GM19452 (cell line): ENCODE measurements around the gene CASTOR1.
A peak's percentile ranks its signal among the peaks of the same experiment; 100 is the strongest.

Experiments used
- ATAC-seq: cut with Tn5 transposase; IDR thresholded peaks from one replicate; pipeline ENCODE4 v1.9.1; 2021; ENCODE audit not compliant: unreplicated experiment

Gene CASTOR1

DNA sequence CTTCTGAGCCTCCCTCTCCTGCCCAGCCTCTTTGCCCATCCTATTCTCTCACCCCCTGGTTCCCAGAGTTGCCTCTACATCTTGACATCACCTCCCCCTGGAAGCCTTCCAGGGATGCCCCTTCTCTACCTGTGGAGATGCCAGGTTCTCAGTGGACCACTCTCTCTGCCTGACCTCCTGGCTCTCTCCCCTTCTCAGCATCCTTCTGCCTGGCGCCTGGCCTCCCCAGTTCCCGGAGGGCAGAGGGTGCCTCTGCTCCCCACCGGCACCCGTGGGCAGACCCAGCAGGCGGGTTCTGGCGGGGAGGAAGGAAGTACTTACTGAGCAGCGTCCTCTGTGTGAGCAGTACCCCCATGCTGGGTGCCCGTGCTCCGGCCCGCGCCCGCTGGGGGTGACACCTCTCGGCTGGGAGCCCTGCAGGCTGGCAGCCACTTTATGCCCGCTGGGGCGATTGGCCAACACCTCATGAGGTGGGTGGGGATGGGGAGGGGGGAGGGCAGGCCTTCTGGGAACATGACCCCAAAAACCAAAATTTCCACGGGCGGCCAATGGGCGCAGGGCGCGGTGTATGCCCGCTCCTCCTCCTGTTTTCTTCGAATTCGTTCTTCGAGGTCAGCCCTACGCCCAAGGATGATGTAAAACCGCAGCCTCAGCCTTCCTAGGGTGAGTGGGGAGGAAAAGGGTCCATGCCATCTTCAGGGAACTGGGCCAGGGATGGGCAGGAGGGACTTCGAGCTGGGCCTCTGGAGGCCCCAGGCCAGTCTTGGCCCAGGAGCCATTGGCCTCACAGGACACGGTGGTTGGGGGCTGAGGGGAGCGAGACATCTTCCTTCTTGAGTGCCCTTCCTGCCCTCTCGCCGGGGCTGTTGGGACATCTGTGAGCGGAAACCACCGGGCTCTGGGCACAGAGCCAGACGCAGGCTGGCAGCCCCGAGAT lies 22.6 kb downstream of the CASTOR1 start, which contains the start of gene OSM:
TSS of gene OSM (minus strand) at position 407 of the 937 bp plus-strand sequence. CDS start at position 355, 52 bp downstream.
- ATAC-seq: no peak

DNA sequence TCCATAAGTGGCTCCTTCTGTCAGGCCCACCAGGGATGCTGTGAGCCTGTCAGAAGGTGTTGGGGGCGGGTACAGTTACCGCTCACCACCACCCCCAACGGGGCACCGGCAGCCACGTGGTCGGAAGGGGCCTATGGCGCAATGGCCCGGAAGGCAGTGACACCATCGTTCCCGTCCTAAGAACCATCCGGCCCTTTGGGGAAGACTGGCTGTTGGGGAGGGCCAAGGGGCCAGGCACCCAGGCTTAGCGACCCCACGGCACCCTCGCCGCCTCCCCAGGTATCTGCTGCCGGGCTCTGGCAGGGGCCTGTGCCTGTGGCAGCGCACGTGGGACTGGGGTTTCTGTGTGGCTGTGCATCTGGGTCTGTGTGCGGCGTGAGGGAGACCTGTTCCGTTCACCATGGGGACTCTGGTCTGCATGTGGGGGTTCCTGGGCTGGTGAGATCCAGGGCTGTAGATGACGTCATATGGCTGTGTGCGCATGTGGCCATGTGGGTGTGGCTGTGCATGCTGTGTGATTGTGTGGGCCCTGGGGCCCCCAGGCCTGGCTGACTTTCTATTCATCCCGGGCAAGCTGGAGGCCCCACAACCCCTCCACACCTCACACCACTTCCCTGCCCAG lies 23.4 kb downstream of the CASTOR1 start:
- peak; percentile 65 for ATAC-seq

DNA sequence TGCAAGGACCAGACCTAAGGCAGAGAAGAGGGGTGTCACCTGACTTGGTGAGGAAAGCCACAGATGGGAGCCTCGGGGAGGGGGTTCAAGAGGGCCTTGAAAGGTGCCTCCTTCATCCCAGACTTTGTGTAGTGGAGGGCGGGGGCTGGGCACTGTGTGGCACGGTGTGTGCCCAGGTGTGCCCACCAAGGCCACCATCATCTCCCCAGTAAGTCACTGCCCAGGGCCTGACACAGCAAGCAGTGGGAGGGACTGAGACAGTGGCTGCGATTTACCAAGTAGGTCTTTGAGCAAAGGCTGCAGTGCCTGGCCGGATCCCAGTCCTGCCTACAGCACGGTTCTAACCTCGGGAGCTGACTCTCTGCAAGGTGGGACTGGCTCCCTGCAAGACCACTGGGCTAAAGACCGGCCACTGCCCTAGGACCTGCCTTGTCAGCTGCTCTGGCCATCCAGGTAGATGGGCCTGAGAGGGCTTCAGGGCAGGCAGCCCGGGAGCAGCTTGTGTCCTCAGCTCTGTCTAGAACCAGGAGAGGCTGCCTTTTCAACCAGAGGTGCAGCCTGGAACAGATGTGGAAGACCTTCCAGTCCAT lies 24.1 kb downstream of the CASTOR1 start:
- no peak for ATAC-seq

GRCh38 chr22:30263883-30264282 lies 25.4 kb downstream of the CASTOR1 start:
- ATAC-seq: no peak

GRCh38 chr22:30262917-30263741 lies 26.2 kb downstream of the CASTOR1 start:
- ATAC-seq: no peak

DNA sequence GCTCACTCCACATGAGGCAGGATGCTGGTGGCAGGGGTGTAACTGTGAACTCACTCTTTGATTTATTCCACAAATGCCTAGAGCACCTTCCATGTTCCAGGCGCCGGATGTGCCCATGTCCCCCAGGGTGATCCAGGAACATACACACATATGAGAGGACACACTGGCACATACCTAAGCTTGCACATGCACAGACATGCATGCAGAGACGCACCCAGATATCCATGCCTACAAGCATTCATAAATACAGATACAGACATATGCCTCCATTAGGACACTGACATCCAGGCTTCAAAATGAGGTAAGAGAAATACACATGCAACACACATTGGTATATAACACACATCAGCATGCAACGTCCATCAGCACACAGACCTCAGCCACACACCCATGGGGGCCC lies 27.2 kb downstream of the CASTOR1 start:
- no peak for ATAC-seq

- no peak for ATAC-seq
Observed at GRCh38 chr22:30261134-30261533, 28.2 kb downstream of the CASTOR1 start.

DNA sequence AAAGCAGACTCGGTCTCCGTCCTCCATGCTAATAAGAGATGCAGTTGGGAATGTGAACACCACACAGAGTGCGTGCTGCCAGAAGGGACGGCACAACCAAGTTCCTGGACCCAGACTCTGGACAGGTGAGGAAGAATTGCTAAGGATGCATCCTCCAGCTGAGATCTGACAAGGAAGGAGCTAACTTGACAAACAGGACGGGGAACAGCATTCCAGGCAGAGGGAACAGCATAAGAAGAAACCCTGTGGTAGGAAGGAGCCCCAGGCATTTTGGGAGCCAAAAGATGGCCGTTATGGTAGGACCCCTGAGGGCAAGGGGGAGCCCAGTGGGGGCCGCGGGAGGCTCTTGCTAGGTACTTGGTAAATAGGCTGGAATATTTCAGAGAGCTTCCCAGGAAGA lies 28.6 kb downstream of the CASTOR1 start:
- no peak for ATAC-seq

- no peak for ATAC-seq
Observed at GRCh38 chr22:30260276-30260675, 29.0 kb downstream of the CASTOR1 start.

- ATAC-seq: no peak
Observed at GRCh38 chr22:30254314-30254713, 35.0 kb downstream of the CASTOR1 start.

- ATAC-seq: no peak
Observed at GRCh38 chr22:30253205-30253852, 36.0 kb downstream of the CASTOR1 start.

DNA sequence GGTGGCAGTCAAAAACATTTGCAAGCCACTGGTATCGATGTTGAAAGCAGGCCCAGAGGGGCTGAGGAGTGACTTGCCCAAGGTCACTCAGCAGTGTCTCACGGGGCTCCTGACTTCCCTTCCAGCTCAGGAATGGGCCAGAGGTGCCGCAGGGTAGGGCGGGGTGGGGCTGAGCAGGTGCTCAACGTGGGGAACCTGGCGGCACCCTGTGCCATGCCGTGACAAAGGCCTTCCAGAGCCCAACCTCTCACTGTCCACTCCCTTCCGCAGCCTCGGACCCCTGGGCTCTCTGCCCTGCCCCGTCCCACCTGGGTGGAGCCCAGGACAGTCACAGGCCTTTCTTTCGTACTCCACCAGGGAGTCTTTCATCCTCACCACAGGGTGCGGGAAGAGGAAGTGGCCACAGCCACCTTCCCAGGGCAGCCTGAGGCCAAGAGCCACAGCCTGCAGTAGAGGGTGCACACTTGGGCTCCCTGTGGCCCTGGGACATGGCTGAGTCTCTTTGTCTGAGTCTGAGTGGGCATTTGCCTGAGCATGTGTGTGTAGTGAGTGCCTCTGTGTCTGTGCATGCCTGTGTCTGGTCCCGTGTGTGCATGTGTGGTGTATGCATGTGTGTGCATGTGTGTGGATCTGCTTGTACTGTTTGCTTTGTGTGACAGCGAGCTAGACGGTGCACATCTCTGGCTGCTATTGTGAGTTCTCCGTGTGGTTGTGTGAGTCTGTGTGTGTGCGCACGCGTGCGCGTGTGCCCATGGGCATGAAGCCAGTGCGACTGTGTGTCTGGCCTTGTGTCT lies 36.7 kb downstream of the CASTOR1 start:
- no peak for ATAC-seq

GRCh38 chr22:30251711-30252110 lies 37.6 kb downstream of the CASTOR1 start:
- ATAC-seq: no peak

DNA sequence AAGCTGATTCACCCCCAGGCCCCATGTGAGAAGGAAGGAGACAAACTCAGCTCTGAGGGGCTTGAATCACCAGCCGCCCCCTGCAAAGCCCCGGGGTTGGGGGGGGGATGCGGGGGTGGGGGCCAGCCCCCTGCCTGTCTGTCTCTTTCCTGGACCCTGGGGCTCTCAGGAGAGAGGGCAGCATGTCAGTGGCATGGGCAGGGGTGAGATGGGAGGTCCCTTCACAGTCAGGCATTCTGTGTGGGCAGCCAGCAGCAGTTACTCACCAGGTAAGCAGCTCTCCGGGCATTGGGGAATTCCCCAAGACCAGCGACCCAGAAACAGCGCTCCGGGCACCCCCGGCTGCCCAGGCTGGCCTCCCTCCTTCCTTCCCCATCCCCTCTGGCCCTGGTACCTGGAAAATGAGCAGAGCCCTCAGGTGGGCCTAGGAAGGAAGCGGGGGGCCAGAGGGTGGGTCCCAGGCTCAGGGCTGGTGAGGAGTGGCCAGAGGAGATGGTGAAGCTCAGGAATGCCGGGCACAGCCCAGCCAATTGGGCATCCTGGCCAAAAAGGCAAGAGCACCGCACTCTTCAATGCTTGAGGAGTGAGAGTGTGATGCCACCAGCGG lies 38.5 kb downstream of the CASTOR1 start:
- no peak for ATAC-seq

DNA sequence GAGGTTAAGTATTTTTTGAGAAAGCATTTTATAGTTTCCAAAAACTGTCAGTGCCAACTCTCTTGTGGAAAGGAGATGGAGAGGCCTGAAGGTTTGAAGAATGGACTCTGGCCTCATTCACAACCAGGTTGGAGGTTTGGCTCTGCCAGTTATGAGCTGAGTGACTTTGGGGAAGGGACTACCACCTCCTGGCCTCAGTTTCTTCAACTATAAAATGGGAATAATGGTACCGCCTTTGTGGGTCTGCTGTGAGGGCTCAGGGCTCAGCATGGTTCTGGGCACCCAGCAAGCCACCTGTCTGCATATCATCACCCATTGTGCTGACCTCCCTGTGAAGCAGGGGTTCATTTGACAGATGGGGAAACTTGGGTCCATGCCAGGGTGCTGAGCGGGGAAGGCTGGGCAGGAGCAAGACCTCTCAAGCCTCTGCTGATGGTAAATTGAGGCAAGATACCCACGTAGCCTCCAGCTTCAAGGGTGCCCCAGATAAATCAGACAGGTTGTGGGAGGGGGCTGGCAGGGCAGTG lies 39.2 kb downstream of the CASTOR1 start:
- ATAC-seq: no peak

DNA sequence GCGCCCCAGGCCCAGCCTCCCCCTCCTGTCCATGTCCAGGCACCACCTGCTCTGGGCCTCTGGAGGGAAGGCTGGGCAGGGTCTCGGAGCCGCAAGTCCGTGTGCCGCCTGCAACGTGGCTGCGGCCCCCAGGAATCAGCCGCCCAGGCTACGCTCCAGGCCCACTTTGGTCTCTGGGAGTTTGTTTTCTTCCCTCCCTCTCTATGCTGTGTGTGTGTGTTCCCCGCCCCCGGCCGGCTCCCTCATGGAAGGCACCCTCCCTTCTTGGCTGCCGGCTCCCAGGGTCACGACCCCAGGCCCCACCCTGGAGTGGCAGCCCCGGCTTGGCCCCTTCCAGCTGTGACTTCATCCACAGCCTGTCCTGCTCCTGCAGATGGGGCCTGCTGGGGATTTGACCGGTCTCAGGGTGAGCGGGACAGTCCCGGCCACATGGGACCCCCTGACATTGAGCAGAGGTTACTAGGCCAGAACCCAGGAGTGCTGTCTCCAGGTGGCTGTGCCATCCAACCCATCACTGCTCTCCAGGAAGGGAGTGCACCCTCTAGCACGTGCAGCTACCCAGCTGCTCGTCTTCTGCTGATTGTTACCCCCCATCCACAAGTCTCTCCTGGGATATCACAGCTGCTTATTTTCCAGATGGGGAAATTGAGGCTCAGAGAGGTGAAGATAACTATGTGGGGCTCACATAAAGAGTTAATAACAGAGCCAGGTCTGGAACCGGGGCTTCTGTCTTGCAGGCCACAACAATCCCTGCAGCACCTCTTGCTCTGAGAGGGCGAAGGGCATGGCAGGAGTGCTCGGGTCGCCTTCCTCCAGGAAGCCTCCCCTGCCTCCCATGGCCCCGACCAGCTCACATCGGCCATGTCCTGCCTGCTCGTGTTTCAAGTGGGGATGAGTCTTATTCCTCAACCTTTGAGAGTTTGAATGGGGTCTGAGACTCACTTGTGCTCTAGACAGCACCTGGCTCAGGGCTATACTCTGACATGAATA lies 40.0 kb downstream of the CASTOR1 start:
- ATAC-seq: no peak

GRCh38 chr22:30248484-30248883 lies 40.8 kb downstream of the CASTOR1 start:
- ATAC-seq: no peak

DNA sequence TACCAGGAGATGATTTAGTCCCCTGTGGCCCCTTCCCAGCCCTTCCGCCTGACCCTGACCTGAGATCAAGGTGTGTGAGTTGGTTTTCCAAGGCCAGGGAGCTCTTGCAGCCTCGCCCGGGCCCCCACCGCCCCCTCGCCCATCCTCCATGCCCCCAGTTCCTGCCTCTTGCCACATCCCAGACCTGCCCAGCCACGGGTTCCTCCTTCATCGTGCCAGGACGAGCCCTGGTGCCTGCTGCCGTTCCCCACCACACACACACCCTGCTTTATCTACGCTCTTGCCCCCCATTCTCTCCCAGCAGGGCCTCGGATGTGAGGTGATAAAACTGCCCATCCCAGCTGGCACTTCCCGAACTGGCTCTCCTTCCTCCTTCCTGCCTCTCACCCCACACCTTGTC lies 41.3 kb downstream of the CASTOR1 start:
- ATAC-seq: no peak
